ENCODE measurements around the gene ACOT4.
"Not testable (repeated sequence)": the region's sequence is repeated elsewhere in the genome, so short reads cannot be mapped to it uniquely, and the experiment has no call there.

The ACOT4 gene

GRCh38 chr14:73633116-73634010, 41.7 kb downstream of the ACOT4 start:
- DNase-seq (ENCODE audit: low spot score) = peak; percentile 84

GRCh38 chr14:73634011-73634833, 42.5 kb downstream of the ACOT4 start:
- peak; percentile 20 for DNase-seq (ENCODE audit: low spot score)

GRCh38 chr14:73636355-73636754, 44.7 kb downstream of the ACOT4 start:
- DNase-seq (ENCODE audit: low spot score) = not testable (repeated sequence)

- no peak for DNase-seq (ENCODE audit: low spot score)
Observed at GRCh38 chr14:73637830-73638229, 46.2 kb downstream of the ACOT4 start.

- no peak for DNase-seq (ENCODE audit: low spot score)
Observed at GRCh38 chr14:73640796-73641365, 49.2 kb downstream of the ACOT4 start.

- DNase-seq (ENCODE audit: low spot score) = peak; percentile 99
Observed at GRCh38 chr14:73644531-73645247, 53.0 kb downstream of the ACOT4 start, which contains the start of gene DNAL1. DNAL1 (plus strand) TSS chr14:73644986; CDS start chr14:73645040, 54 bp downstream.

- no peak for DNase-seq (ENCODE audit: low spot score)
Observed at GRCh38 chr14:73645248-73645610, 53.6 kb downstream of the ACOT4 start.

Data from GM03348 (cell line).